H9 (cell line): Measurements from ENCODE around the gene TAF4. TPM values are rescaled to one million over a fixed set of nuclear protein-coding genes. Genes with fewer than 3 reads are reported as not detected.
"Not testable (repeated sequence)": the region's sequence is repeated elsewhere in the genome, so short reads cannot be mapped to it uniquely, and the experiment has no call there.

Source experiments
- DNase-seq: peaks from one replicate; pipeline ENCODE4 v3.0.0-alpha.2; 2017
- H2AFZ ChIP-seq: one replicate; pipeline ENCODE4 v1.6.1; 2013; ENCODE audit warnings: mild to moderate bottlenecking, low read length, control low read depth, moderate library complexity
- H2AK5ac ChIP-seq: 2 replicates; pipeline ENCODE4 v1.6.1; 2013; ENCODE audit warnings: low read length, control low read depth, mixed read lengths; ENCODE audit not compliant: insufficient read length
- H2BK120ac ChIP-seq: one replicate; pipeline ENCODE4 v1.6.1; 2013; ENCODE audit warnings: low read depth, mild to moderate bottlenecking, low read length, control low read depth, inconsistent platforms; ENCODE audit not compliant: poor library complexity, severe bottlenecking
- H2BK12ac ChIP-seq: 2 replicates; pipeline ENCODE4 v1.6.1; 2013; ENCODE audit warnings: low read length, control low read depth, mixed read lengths, low read depth; ENCODE audit not compliant: insufficient read length
- H2BK15ac ChIP-seq: 2 replicates; pipeline ENCODE4 v1.6.1; 2013; ENCODE audit warnings: low read depth, low read length, control low read depth
- H2BK20ac ChIP-seq: one replicate; pipeline ENCODE4 v1.6.1; 2013; ENCODE audit warnings: low read depth, mild to moderate bottlenecking, low read length, control low read depth, inconsistent platforms; ENCODE audit not compliant: poor library complexity, severe bottlenecking
- H2BK5ac ChIP-seq: 2 replicates; pipeline ENCODE4 v1.6.1; 2013; ENCODE audit warnings: low read length, control low read depth, mixed read lengths; ENCODE audit not compliant: insufficient read length
- H3K14ac ChIP-seq: 2 replicates; pipeline ENCODE4 v1.6.1; 2013; ENCODE audit warnings: low read length, control low read depth; ENCODE audit not compliant: insufficient read depth
- H3K18ac ChIP-seq: 2 replicates; pipeline ENCODE4 v1.6.1; 2013; ENCODE audit warnings: low read depth, mild to moderate bottlenecking, mixed read lengths, low read length, control low read depth; ENCODE audit not compliant: insufficient read length
- H3K23ac ChIP-seq: 2 replicates; pipeline ENCODE4 v1.6.1; 2013; ENCODE audit warnings: low read length, control low read depth, mixed read lengths, low read depth; ENCODE audit not compliant: insufficient read length
- H3K23me2 ChIP-seq: 2 replicates; pipeline ENCODE4 v1.6.1; 2013; ENCODE audit warnings: low read depth, mild to moderate bottlenecking, mixed read lengths, low read length, control low read depth; ENCODE audit not compliant: insufficient read length, poor library complexity, severe bottlenecking
- H3K27ac ChIP-seq: 2 replicates; pipeline ENCODE4 v1.5.1; 2013; ENCODE audit warnings: low read length, control low read depth, mixed read lengths, low read depth; ENCODE audit not compliant: insufficient read length
- H3K27me3 ChIP-seq: 2 replicates; pipeline ENCODE4 v1.6.1; 2013; ENCODE audit warnings: low read length, control low read depth, inconsistent platforms; ENCODE audit not compliant: insufficient read depth
- H3K4ac ChIP-seq: 2 replicates; pipeline ENCODE4 v1.6.1; 2013; ENCODE audit warnings: low read depth, mild to moderate bottlenecking, control low read depth, inconsistent platforms, low read length, moderate library complexity
- H3K4me1 ChIP-seq: 2 replicates; pipeline ENCODE4 v1.6.1; 2013; ENCODE audit warnings: low read length, control low read depth, inconsistent platforms; ENCODE audit not compliant: insufficient read depth
- H3K4me2 ChIP-seq: 2 replicates; pipeline ENCODE4 v1.6.1; 2013; ENCODE audit warnings: low read length, control low read depth, mixed read lengths; ENCODE audit not compliant: insufficient read length, insufficient read depth
- H3K56ac ChIP-seq: 2 replicates; pipeline ENCODE4 v1.6.1; 2013; ENCODE audit warnings: low read depth, mild to moderate bottlenecking, mixed read lengths, low read length, control low read depth; ENCODE audit not compliant: insufficient read length
- H3K79me1 ChIP-seq: 2 replicates; pipeline ENCODE4 v1.6.1; 2013; ENCODE audit warnings: low read depth, mild to moderate bottlenecking, moderate library complexity, low read length, control low read depth, inconsistent platforms; ENCODE audit not compliant: insufficient read depth, poor library complexity, severe bottlenecking
- H3K79me2 ChIP-seq: 2 replicates; pipeline ENCODE4 v1.6.1; 2013; ENCODE audit warnings: low read length, control low read depth, inconsistent platforms; ENCODE audit not compliant: insufficient read depth
- H3K9ac ChIP-seq: 2 replicates; pipeline ENCODE4 v1.6.1; 2013; ENCODE audit warnings: low read length, control low read depth, mixed read lengths; ENCODE audit not compliant: insufficient read length; ENCODE audit errors: extremely low read depth
- H3K9me3 ChIP-seq: one replicate; pipeline ENCODE4 v1.6.1; 2013; ENCODE audit warnings: low read depth, low read length, inconsistent platforms; ENCODE audit not compliant: control insufficient read depth
- H3T11ph ChIP-seq: one replicate; pipeline ENCODE4 v1.6.1; 2013; ENCODE audit warnings: mild to moderate bottlenecking, low read length, control low read depth, inconsistent platforms
- H4K20me1 ChIP-seq: one replicate; pipeline ENCODE4 v1.6.1; 2013; ENCODE audit not compliant: control insufficient read depth, insufficient read length, insufficient read depth
- H4K5ac ChIP-seq: 2 replicates; pipeline ENCODE4 v1.6.1; 2013; ENCODE audit warnings: low read depth, mild to moderate bottlenecking, mixed read lengths, low read length, control low read depth; ENCODE audit not compliant: insufficient read length
- H4K8ac ChIP-seq: replicated peaks from 2 replicates; pipeline ENCODE4 v1.6.1; 2013; ENCODE audit warnings: low read length, control low read depth, mixed read lengths, low read depth; ENCODE audit not compliant: insufficient read length
- H4K91ac ChIP-seq: 2 replicates; pipeline ENCODE4 v1.6.1; 2013; ENCODE audit warnings: low read depth, mild to moderate bottlenecking, moderate library complexity, mixed read lengths, low read length, control low read depth; ENCODE audit not compliant: insufficient read length
- H3K27ac Mint-ChIP-seq, 3 experiments: 2 replicates in 2 of 3; 3 replicates in 1 of 3; pipeline ENCODE4 v1.8.0; 2020 to 2021; ENCODE audit warnings: mixed read lengths in 3 of 3, mild to moderate bottlenecking in 1 of 3, moderate library complexity in 1 of 3
- H3K27me3 Mint-ChIP-seq: 2 replicates; pipeline ENCODE4 v1.8.0; 2021; ENCODE audit warnings: low read depth, mild to moderate bottlenecking, moderate library complexity, mixed read lengths
- H3K36me3 Mint-ChIP-seq, 3 experiments: 2 replicates in 2 of 3; 3 replicates in 1 of 3; pipeline ENCODE4 v1.8.0; 2020 to 2021; ENCODE audit warnings: low read depth in 3 of 3, mixed read lengths in 3 of 3; ENCODE audit not compliant: insufficient read depth in 1 of 3
- H3K4me1 Mint-ChIP-seq, 2 experiments: 2 replicates each; pipeline ENCODE4 v1.8.0; 2020; ENCODE audit warnings: mixed read lengths in 2 of 2
- H3K4me3 Mint-ChIP-seq, 2 experiments: 2 replicates in 1 of 2; 3 replicates in 1 of 2; pipeline ENCODE4 v1.8.0; 2020 to 2021; ENCODE audit warnings: mild to moderate bottlenecking in 2 of 2, mixed read lengths in 2 of 2, moderate library complexity in 1 of 2
- H3K9me3 Mint-ChIP-seq, 2 experiments: 2 replicates in 1 of 2; 3 replicates in 1 of 2; pipeline ENCODE4 v1.8.0; 2020; ENCODE audit warnings: mild to moderate bottlenecking in 2 of 2, mixed read lengths in 2 of 2, moderate library complexity in 1 of 2
- CTCF ChIP-seq: fragments of 200-600 bp; sonication (generic); conservative IDR thresholded peaks from 3 replicates; pipeline ENCODE4 v1.8.0; 2021; ENCODE audit warnings: antibody characterized with exemption, mild to moderate bottlenecking
- WGBS: extraction: QIAGEN DNeasy Blood & Tissue Kit; methylation state at CpG from one replicate; pipeline ENCODE4 v1.1.7; 2013; ENCODE audit warnings: missing lambda C conversion rate, low lambda C conversion rate, mixed read lengths; ENCODE audit not compliant: insufficient read length; ENCODE audit errors: extremely low coverage; 5-methylcytosine and 5-hydroxymethylcytosine counted together
- total RNA-seq: library from RNA; stranded (reverse); gene quantifications from 2 replicates; pipeline ENCODE4 v1.2.1, GENCODE V29; 2021

TAF4 gene
- total RNA-seq, 1 experiment from 2014 or later: 30.8 TPM

- Histone ChIP-seq H2BK120ac (no peak overlapping the region), H3K9ac (no peak overlapping the region), H3K4me1 (no peaks in the 10 kb centered on the region), H2BK20ac (no peak overlapping the region), H4K91ac (no peak overlapping the region), H3K9me3 (no peaks in the 10 kb centered on the region), H3K4me2 (no peak overlapping the region), H4K5ac (no peak overlapping the region), H3K27ac (no peak overlapping the region), H4K8ac (no peak overlapping the region), H2BK12ac (no peak overlapping the region), H3K4ac (no peak overlapping the region), H3K18ac (no peak overlapping the region), H3K23me2 (no peaks in the 10 kb centered on the region), H3T11ph (no peak overlapping the region), H3K23ac (no peak overlapping the region), H3K79me1 (no peaks in the 10 kb centered on the region), H4K20me1 (no peaks in the 10 kb centered on the region), H2BK15ac (no peak overlapping the region), H2AFZ (no peak overlapping the region), H2AK5ac (no peak overlapping the region), H3K14ac (no peak overlapping the region), H2BK5ac (no peak overlapping the region), H3K56ac (no peak overlapping the region), H3K27me3 (no peaks in the 10 kb centered on the region), H3K79me2 (no peaks in the 10 kb centered on the region)
- Mint-ChIP-seq H3K4me1 (no peaks in the 10 kb centered on the region), H3K36me3 (no peaks in the 10 kb centered on the region; a peak in 1 of 7 replicates), H3K27me3 (peaks cover 27% of the 10 kb centered on the region), H3K9me3 (peaks cover 0 to 4% of the 10 kb centered on the region in 2 experiments; a peak in 3 of 5 replicates), H3K27ac (no peak overlapping the region; a peak in 1 of 7 replicates), H3K4me3 (no peak overlapping the region)
- no CpG with 5 or more reads among the region's 9 CpGs for WGBS
- no peak for DNase-seq
- no peak for TF ChIP-seq CTCF
Observed at GRCh38 chr20:62085206-62085605, 19.5 kb upstream of the TAF4 start.

- not testable (repeated sequence) for H3K27me3 ChIP-seq, H3K9me3 Mint-ChIP-seq, H3K9ac ChIP-seq, H3K4me1 ChIP-seq, H3K36me3 Mint-ChIP-seq, H3K4ac ChIP-seq, H2BK15ac ChIP-seq, H3K23me2 ChIP-seq, H3K4me3 Mint-ChIP-seq, DNase-seq, H3K4me2 ChIP-seq, H2BK5ac ChIP-seq, H3K79me2 ChIP-seq, H4K5ac ChIP-seq, H4K8ac ChIP-seq, H2BK120ac ChIP-seq, H3K23ac ChIP-seq, H4K91ac ChIP-seq, H3K9me3 ChIP-seq, H2BK12ac ChIP-seq, H3T11ph ChIP-seq, H3K27ac ChIP-seq, H2BK20ac ChIP-seq, H3K27ac Mint-ChIP-seq, H3K18ac ChIP-seq, H3K14ac ChIP-seq, H2AFZ ChIP-seq, H3K56ac ChIP-seq, H2AK5ac ChIP-seq, H3K4me1 Mint-ChIP-seq, H3K79me1 ChIP-seq, H4K20me1 ChIP-seq
- WGBS: no CpG with 5 or more reads among the region's 9 CpGs
- peaks cover 31% of the 10 kb centered on the region for H3K27me3 Mint-ChIP-seq
Observed at GRCh38 chr20:62084224-62084623, 18.5 kb upstream of the TAF4 start.
